NCI-H510A treated with DMSO at 0.1 percent for 48 hours (cell line): ENCODE measurements around the gene SUN5.

Experiments
- DNase-seq: peaks from one replicate; lab custom pipeline; 2025; lab: John Stamatoyannopoulos, UW

SUN5 gene

DNA sequence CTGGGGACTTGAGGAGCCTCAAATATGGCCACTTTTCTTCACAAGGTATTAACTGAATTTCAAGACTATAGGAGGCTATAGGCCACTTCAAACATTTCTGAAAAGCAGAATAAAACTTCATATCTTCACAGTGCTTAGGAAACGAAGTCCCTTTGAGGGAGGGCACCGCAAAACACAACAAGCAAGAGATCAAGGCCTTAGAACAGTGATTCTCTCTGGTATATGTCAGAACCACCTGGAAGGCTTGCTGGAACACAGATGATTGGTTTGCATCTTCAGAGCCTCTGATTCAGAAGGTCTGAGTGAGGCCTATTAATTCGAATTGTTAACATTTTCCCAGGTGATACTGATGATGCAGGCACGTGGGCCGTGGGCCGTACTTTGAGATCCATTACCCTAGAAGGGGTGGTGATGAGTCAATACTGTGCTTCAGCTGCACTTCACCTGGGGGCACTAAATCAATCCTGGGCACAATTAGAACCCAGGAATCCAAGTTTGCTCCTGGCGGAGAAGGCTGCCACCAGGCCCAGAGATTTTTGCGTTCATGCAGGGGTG is 10.7 kb downstream of the SUN5 start:
- DNase-seq, result no peak

DNA sequence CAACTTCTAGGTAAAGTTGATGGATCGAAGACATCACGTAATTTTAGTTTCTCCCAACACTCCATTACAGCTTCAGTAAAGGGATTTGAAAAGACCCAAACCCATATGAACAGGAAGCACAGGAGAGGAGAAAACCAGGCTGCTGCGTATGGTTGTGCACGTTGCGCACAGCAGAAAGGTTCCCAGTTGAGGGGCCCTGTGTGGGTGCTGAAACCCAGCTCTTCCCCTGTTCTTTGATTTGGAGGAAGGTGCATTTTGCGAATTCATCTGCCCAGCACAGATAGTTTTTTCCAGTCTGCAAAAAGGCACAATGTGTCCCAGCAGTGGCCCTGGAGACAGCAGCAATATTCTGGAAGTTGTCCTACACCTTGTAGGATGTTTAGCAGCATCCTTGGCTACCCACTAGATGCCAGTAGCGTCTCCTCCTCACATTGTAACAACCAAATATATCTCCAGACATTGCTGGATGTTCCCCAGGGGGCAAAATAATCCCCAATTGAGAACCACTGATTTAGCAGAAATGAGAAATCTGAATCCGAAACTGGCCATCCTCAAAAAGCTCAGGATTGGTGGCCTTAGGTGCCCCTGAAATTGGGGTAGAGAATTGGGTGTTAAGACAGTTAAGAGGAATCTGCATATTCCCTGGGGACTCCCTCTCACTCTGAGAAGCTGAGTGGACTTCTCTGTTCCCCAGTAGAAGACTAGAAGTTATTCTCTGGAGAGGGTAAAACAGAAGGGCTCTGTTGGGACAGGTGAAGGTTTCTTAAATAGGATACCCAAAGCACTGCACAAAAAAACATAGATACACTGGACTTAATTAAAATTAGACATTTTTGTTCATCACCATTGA is 12.2 kb downstream of the SUN5 start:
- DNase-seq, result no peak

DNA sequence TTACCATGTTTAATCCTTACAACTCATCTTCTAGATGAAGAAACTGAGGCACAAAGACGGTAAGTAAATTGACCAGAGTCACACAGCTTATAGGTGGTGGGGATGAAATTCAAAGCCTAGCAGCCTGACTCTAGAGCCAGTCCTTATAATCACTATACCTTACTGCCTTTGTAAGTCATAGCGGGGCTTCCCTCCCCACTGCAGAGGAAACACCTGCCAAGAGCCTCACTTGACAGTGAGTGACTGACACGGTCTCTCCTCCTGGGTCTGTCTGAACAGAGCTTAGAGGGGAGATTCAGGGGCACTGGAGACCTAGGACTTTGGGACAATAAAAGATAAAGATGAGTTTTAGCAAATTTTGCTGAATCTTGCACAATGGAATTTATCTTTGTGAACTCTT is 12.8 kb downstream of the SUN5 start:
- no peak for DNase-seq

DNA sequence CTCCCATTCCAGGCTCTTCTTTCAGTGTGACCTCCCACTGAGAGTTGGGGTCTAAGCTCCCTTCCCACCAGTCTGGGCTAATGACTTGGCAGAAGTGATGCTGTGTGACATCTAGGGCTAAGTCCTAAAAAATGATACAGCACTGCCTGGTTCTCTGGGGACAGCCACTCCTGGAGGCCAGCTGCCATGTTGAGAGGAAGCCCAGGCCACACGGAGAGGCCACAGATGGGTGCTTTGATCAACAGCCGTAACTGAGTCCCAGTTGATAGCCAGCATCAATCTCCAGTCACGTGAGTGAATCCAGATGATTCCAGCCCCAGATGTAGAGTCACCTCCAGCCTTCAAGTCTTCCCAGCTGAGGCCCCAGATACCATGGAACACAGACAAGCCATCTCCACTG is 13.8 kb downstream of the SUN5 start:
- no peak for DNase-seq

DNA sequence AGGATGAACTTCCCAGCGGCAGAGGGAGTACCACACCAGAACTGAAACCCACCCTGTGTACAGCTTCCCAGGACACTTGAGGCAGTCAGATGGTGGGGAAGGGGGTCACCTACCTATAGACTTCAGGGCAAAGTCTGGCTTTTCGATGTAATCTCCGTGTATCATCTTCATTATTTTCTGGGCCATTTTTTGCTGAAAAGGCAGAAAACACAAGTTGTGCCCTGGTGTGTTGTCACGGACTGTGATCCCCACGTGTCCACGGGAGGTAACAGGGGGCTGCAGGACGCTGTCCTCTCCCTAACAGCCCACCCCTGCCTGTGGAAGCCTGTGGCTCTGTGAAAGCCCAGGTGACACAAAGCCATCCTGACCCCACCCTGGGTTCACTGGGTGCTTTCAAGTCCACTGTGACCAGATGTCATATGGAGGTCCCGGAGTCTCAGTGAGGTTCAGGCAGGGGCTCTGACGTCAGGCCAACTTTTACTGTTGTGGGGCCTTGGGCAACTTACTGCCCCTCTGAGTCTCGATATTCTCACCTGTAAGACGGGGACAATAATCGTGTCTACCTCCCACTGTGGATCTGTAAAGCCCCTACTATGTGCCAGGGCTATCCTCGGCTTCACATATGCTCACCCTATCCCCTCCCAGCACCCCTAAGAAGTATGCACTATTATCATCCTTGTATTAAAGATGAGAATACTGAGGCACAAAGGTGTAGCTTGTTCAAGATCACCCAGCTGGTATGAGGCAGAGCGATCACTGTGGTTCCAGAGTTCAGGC is 14.5 kb downstream of the SUN5 start:
- no peak for DNase-seq

DNA sequence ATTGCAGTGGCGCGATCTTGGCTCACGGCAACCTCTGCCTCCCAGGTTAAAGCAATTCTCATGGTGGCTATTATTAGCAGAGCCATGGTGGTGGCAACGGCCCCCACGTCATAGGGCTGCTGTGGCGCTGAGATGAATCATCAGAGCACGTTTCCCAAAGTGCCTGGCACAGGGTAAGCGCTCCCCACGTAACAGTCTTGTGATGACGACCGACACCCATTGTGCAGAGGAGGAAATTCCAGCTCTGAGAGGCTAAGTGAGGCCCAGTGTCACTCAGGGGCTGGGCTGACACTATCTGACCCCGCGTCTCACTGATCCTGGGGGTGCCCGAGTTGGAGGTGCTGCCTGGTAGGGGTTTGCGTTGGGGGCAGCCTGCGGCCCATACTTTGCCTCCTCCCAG is 16.2 kb downstream of the SUN5 start:
- DNase-seq, result no peak

DNA sequence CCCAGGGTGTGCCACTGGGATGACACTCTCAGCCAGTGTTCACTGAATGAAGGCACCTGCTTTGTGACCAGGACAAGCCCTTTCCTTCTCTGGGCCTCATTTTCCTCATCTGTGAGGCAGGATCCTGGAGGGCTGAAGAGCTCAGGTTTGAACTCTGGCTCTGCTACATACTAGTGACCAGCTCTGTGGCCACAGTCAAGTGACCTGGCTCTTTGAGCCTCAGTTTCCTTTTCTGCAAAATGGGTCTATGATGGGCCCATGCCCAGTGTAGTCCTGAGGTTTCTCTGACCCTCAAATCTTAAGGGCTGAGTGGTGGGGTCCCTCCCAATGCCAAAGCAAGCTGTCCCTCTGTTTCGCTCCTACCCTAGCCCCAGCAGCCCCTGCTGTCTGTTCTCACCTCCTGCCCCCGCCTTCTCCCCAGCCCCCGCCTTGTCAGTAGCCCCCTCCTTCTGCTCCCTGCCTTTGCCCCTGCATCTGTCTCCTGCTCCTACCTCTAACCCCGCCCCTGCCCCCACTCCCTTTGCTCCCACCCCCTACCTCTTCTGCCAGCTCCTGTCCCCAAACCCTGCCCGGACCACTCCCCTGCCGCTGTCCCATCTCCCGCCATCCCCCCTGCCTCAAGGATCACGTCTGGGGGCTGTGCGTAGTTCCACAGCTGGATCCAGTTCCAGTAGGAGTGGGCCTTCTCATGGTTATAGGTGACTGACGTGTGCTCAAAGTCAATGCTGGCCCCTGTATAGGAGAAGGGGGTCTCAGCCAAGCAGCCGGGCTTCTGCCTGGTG is 17.0 kb downstream of the SUN5 start:
- no peak for DNase-seq

DNA sequence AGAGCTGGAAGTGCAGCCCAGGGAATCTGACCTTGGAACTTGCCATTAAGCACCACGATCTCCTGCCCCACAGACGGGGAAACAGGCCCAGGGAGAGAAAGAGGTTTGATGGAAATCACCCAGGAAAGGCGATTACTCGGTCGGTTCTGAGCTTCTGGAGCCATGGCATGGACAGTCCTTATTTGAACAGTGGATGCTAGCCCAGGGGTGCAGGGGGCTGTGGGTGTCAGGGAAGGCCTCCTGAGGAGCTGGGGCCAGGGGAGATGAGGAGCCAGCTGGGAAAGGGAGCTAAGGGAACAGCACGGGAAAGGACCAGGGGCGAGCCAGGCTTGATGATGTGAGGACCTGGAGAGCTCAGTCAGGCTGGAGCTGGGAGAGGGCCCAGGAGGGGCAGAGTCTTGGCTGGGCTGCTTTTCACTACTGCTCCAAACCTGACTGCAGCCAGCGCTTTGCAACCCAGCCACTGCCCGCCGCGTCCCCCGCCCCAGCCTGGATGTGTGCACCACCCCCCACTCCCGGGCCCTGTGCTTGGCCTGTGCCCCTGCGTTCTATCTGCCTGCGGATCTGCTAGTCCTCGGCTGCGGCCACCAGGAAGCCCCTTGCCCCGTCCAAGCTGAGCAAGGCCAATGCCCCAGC is 17.8 kb downstream of the SUN5 start:
- DNase-seq, result no peak

DNA sequence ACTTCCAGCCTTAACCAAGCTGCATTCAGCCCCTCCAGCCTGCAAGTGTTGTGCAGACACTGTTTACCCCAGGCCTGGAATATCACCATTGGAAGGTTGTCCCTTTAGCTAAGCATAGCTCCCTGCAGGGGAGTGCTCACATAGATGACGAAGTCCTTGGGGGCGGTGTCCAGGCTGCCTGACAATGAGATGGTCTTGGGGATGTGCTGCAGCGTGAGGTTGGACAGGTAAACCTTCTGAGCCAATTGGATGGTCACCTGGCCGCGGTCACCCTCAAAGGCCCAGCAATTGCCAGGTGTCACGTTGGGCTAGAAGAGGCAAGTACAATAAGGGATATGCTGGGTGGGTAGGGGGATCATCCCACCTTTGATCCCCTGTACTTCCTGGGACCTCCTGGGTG is 18.6 kb downstream of the SUN5 start:
- no peak for DNase-seq

DNA sequence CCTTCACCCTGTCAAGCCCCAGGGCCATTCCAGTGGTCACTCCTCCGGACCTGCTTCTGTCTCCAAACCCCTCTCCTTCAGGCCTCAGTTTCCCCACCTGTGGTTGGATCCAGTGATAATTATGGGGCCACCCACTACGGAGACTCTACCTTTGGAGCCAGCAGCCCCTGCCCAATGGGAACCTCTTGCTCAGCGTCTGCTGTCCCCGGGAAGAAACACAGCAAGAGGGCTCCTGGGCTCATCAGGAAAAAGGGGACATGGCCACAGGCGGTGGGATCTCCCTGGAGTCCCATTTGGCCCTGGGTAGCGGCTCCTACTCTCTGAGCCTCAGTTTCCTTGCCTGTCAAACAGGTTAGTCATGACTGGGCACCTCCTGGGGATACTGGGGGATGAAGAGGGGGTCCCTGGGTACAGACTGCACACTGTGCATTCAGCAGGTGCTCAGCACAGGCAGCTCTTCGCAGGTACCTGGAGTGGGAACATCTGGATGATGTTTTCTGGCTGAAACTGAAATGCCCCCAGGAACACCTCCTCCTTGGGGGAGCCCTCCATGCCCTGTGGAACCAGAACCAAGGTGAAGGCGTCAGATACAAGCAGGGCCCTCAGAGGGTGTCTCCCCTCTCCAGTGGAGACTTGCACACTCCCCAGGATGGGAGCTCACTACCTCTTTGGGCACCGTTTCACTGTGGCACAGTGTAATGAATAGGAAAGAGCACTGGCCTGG is 19.4 kb downstream of the SUN5 start:
- no peak for DNase-seq

DNA sequence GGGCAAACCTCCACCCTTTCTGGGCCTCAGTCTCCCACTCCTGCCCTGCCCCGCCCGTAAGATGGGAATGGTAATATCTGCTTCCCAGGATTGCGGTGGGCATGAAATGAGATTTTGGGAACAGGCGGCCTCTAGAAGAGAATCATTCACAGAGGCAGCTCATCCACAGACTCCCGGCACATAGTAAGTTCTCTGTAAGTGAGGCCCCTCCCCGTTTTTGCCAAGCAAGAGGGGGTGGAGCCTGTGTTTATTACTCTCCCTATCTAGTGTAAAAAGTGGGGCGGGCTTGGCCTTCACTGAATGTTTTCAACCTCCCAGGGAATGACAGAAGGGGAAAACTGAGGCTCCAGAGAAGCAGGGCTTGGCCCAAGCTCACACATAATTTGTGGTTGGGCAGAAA is 20.0 kb downstream of the SUN5 start:
- peak; percentile 4 for DNase-seq

DNA sequence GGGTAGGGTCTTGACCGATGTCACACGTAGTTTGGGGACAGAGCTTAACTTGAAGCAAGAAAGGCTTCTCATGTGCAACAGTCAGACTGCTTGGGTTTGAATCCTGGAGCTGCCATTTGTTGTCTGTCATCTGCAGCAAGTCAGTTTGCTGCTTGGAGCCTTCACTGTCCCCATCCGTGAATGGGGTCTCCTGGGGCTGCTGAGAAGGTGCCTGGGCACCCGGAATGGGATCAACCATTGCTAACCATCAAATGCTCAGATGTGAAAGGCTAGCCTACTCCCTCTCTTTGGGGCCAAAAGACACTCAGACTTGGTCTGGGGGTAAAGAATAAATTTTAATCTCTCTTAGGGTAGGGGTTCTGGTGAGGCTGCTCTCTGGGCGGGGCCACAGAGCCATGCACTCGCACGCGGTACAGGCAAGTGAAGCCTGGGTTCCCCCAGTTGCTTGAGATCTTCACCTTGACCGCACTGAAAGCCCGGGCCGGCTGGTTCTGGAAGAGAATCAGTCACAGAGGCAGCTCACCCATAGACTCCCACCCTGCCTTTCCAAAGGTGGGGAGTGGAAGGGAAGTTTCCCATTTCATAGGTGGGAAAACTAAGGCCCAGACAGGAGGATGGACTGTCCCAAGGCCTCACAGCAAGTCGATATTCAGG is 20.6 kb downstream of the SUN5 start:
- no peak for DNase-seq

DNA sequence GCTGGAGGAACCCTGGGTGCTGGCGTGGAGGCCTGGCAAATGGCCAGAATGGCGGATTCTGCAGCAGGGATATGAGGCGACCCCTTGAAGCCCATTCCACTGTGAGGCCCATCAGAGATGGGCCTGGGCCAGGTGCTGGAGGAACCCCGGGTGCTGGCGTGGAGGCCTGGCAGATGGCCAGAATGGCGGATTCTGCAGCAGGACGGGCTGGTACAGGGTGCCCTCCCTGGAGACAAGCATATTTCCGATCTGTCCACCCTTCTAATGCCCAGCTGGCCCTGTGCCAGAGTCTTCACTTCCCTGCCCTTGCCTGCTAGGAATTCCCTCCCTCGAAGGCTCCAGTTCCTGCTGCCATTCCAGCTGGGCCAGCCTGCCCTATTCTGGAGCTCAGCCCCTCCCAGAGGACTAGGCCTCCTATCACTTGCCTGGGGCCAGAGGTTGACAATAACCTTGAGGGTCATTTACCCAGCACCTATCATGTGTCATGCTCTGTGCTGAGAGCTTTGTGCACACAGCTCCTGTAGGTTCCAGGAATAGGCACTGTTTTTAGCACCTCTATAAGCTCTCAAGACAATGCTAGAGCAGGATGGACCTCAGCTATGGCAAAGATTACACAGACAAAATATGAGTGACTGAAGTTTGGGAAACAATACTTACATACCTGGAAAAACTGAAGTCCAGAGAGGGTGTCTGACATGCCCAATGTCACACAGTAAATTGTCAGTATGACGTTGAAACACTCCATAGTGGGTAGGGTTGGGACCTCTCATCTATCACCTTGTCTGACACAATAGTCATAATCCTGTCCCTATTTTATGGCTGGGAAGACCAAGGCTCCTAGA is 21.4 kb downstream of the SUN5 start:
- peak; percentile 14 for DNase-seq

DNA sequence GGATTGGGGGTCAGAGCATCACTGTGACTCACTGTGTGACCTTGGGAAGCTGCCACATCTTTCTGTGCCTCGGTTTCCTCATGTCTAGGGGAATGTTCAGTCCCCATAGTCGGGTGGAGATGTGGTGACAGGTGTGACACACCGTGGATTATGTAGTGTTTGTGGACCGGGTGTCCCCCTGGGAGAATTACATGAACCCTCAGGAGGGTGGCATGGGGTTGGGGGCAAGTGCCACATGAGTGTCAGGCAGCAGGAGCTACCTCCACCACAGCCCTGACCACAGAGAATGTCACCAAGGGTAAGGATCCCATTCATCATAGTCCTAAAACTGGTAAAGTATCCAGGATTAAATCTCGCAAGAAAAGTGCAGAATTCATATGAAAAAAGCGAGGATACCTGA is 23.2 kb downstream of the SUN5 start:
- no peak for DNase-seq

DNA sequence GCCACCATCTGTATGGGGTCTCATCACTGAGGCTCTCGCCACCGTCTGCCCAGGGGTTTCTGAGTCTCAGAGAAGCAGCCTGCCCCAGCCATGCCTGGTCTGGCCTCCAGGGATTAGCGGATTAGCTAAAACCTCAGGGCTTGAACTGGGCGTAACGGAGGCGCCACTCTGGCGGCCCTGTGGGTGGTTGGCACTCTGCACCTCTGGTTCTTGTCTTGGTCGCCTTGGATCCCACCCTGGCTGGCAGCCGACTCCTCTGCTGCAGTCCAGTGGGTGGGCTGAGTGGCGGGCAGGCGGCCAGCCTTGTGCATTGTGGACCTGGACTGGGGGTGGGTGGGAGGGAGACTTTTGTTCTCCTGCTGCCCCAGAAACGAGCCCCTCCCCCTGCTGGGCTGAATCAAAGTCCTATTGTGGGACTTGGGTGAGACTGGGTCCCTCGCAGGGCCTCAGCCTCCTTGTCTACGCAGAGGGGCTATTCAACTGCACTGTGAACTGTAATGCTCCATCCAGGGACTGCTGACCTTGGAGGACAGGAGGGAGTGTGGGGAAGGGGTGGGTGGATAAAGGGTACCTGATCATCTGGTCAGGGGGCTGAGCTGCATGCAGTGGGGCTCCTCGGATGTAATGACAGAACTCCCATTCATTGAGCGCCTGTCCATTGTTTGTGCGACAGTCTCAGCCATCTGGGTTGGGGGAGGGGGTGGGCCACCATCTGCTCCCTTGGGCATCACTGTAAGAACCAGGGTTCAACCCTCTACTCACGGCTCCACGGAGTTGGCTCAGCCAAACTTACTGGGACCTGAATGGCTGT is 23.9 kb downstream of the SUN5 start:
- no peak for DNase-seq

DNA sequence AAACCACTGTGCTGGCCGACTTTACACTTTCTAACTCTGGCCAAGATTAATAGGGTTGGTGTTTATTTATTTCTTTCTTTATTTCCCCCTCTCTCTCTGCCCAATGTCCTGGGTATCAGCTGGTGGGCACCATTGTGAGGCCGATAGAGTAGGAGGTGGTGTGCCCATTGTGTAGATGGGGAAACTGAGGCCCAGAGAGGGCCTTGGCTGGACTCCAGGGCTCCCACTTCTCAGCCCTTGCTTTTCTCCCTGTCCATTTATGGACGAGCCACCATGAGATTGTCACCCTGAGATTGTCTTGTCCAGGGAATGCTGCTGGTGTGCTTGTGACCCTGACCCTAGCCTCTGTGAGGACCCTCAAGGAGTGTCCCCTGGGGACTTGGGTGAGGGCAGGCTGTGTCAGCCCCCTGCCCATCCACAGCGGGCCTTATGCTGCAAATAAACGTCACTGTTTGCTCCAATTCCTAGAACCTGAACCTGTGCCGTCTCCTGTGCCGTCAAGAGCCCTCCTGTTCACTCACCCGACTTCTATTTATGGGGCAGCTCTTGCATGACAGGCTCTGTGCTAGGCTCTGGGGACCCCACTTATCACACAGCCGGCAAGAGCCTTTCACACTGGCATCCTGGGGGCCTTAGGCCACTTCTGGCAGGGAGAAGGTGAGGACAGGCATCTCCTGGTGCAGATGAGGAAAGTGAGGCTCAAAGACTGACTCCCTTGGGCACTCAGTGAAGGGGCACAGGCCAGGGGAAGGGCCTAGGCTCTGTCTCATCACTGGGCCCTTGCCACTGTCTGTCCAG is 24.8 kb downstream of the SUN5 start:
- DNase-seq, result no peak

DNA sequence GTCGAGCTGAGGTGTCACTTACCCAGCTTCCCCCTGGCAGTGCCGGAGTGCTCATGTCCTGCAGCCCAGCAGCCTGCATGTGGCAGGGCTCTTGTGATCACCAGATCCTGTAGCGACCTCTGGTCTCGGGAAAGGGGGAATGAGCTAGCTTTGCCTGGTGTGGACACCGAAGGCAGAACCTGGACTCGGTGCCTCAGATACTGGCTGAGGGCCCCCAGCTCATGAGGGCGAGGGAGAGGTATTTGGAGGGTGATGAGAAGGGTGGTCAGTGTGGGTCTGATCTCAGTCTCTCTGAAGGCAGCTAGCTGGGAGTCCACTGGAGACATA is 26.3 kb downstream of the SUN5 start:
- no peak for DNase-seq
